GM12873 (cell line): Measurements from ENCODE around the gene TMEM108.
A peak's percentile ranks its signal among the peaks of the same experiment; 100 is the strongest.

Experiments
- TF ChIP-seq, protein P1 (sequence below): IDR thresholded peaks from 2 replicates; pipeline ENCODE4 v1.5.1; 2012; ENCODE audit warnings: low read depth, mild to moderate bottlenecking, moderate library complexity, low read length, control low read depth; ENCODE audit not compliant: insufficient read depth; ENCODE audit errors: missing control alignments

The TMEM108 gene

DNA sequence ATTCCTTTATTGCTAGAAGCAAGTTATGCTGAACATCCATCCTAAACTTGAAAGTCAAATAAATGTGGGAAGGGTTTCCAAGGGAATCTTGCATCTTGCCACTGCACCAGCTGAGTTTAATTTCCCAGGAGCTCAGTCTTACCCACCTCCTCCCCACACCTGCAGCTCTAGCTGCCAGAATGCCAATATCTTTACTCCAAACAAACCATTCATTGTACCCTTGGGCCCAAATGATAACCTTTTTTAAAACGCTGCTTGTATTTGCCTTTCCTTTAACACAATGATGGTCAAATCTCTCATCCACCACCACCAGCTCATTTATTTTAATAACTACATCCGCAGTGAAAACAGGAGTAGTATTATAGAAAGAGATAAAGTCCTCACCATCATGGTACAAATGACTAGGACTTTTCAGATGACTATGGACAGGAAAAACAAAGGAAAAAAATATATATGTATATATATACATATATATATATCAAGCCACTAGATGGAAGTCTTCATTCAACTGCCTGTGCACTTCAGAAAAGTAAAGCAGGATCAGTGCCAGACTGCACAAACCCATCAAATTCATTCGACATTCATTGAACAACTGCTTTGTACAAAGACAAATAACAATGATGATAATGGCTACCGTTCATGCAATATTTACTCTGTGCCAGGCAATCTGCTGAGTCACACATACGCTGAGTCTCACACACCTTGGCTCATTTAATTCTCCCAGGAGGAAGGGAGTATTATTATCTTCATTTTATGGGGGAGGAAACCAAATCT lies 405.6 kb downstream of the TMEM108 start:
- TF ChIP-seq, protein P1, sequence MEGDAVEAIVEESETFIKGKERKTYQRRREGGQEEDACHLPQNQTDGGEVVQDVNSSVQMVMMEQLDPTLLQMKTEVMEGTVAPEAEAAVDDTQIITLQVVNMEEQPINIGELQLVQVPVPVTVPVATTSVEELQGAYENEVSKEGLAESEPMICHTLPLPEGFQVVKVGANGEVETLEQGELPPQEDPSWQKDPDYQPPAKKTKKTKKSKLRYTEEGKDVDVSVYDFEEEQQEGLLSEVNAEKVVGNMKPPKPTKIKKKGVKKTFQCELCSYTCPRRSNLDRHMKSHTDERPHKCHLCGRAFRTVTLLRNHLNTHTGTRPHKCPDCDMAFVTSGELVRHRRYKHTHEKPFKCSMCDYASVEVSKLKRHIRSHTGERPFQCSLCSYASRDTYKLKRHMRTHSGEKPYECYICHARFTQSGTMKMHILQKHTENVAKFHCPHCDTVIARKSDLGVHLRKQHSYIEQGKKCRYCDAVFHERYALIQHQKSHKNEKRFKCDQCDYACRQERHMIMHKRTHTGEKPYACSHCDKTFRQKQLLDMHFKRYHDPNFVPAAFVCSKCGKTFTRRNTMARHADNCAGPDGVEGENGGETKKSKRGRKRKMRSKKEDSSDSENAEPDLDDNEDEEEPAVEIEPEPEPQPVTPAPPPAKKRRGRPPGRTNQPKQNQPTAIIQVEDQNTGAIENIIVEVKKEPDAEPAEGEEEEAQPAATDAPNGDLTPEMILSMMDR = peak; percentile 23

GRCh38 chr3:133444423-133444774 lies 406.2 kb downstream of the TMEM108 start:
- TF ChIP-seq, protein P1 = no peak

DNA sequence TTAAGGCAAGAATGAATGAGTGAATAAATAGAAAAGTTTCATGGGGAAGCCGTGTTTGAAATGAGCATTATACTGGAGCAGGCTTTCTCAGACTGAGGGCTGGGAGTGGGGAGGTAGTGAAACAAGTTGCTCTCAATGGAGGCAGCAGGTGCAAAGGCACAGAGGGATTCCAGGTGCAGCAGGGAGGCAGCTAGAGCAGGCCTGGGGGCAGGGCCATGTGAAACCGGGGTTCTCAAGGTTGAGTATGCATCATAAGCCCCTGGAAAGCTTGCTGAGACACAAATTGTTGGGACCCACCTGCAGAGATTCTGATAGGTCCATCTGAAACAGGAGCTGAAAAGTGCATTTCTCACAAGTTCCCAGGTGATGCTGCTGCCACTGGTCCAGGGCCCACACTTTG lies 406.9 kb downstream of the TMEM108 start:
- TF ChIP-seq, protein P1 = no peak
